Measurements from ENCODE around the gene C16orf78.

DNA sequence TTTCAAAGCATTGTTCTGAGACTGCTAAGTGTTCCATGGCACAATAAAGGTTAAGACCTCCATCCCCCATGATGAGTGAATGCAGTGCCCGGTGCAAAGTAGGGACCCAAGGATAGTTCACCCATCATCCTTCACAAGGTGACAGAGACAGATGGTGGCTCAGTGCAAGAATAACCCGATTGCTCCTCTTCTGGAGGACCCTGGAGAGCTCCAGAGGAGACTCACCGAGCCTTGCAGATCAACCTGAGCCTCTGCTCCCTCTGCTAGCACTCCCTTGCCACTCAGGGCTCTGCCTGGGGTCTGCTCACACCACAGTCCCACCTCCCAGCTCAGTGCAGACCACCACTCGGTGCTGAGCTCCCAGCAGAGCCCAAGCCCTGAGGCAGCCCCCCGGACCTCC is 49.3 kb downstream of the C16orf78 start:
- no peak for TF ChIP-seq CTCF (IDR thresholded peaks at IDR 0.05; ENCODE audit: poor library complexity, severe bottlenecking)
- no peak for TF ChIP-seq MXI1 (conservative IDR thresholded peaks at IDR 0.05; ENCODE audit: poor library complexity, severe bottlenecking)
- no peak for TF ChIP-seq SMC3 (conservative IDR thresholded peaks at IDR 0.05; ENCODE audit: poor library complexity)
- no peak for TF ChIP-seq EP300 (conservative IDR thresholded peaks at IDR 0.05; ENCODE audit: poor library complexity, severe bottlenecking)

Data from neural cell (in vitro differentiated cells).